ENCODE data around the gene ASB16.

- TF ChIP-seq POLR2A (IDR thresholded peaks at IDR 0.05; ENCODE audit: low read depth, low read length) (no peak), POLR2AphosphoS5 (IDR thresholded peaks at IDR 0.05; ENCODE audit: low read depth, low read length) (no peak), TAF1 (IDR thresholded peaks at IDR 0.05; ENCODE audit: borderline replicate concordance, low read depth, low read length) (no peak)
These were observed 51.3 kb downstream of the ASB16 start for GRCh38 chr17:44221862-44222111.
